GM21360 (cell line): ENCODE results near the gene RFFL.

Experiments
- ATAC-seq: cut with Tn5 transposase; IDR thresholded peaks from one replicate; pipeline ENCODE4 v1.9.1; 2021; ENCODE audit warnings: mild to moderate bottlenecking, moderate library complexity; ENCODE audit not compliant: unreplicated experiment

Gene RFFL

DNA sequence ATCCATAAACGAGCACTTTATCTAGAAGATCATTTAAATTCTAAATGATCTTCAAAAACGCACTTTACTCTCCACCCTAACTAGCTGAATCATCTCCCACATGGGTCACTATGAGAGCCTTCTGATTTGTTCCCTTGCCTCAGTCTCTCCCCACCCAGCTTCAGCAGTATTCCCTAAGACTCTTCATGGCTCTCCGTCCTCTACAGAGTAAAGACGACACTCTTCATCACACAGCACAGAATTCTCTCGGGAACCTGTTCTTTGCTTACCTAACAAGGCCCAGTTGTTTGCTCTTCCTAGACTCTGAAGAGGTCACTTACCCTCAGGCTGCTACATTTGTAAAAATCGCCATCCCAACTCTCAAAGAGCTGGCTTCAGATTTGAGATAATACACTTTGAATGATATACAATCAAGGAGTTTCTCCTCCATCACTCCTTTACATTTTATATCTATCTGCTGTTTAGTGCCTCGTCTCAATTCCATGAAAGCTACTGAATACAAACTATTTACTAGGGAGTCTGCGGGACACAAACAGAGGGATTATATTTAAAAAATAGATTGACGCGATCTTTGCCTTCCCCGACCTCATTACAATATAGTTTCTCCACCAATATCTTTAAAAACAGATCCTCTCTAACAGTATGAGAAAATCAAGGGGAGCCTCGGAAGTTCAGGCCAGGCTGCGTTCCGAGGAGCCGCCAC lies 83.7 kb downstream of the RFFL start:
- no peak for ATAC-seq

DNA sequence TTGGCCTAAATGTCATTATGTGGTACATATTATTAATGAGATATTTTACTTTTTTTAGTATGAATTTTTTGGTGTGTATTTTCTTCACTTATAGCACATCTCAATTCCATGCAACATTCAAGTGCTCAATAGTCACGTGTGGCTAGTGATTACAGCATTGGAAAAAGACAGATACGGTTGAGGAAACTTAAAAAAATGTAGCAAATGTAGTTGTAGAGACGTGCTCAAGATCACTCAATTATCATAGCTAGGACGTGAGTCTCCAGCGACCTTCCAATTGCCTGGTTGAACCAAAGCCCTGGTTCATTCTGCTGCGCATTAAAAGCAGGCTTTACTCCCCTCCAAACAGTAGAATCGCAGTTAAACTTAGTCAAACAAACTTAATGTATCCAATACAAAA lies 84.4 kb downstream of the RFFL start:
- no peak for ATAC-seq

DNA sequence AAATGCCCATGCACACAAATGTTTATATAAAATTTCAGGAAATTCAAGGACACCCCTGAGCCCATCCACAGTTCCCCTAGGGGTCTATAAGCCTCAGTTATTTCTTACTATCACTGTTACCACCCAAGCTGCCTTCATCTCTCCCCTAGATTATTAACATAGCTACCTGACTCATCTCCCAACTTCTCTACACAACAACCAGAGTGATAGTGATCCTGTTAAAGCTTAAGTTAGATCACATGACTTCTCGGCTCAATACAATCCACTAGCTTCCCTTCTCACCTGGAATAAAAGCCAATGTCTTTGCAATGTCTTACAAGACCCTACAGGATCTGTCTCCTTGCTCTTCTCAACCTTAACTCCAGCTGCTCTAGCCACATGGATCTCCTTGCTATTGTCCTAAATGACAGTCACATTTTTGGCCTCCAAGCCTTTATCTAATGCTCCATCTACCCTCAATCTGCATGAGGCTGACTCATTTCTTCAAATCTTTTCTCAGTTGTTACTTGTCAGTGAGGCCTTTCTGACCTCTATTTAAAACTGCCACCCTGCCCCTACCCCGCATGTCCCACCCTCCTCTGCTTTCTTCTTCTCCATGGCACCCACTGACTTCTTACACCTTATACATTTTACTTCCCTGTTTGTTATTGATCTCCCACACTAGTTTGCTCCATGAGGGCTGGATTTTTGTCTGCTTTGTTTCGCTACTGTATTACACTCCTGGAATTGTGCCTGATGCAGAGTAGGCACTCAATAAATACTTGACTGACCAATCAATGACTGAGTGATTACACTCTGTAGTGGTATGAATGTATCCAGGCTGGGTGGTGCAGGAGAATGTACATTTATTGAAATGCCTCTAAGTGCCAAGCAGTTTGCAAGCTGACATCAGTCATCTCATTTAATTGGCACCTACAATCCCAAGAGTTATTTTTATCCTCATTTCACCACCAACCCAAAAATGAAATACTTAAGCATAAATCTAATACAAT lies 88.4 kb downstream of the RFFL start:
- ATAC-seq, result no peak

DNA sequence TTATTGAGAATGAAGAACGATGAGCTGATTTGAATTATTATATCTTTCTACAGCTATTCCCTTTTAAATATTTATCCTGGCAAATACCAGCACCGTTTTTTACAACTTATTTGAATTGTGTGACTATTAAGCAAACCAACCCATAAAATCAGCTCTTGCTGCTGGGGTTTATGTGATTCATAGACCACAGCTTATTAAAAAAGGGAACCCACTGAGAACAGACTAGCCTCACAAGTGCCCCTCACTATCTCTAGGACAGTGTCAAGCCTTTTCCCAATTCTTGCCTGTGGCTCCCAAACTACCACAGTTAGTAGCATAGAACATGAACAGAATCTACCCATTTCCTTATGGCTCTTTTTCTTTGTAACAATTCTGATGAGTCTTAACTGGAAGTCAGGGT lies 89.3 kb downstream of the RFFL start:
- no peak for ATAC-seq

DNA sequence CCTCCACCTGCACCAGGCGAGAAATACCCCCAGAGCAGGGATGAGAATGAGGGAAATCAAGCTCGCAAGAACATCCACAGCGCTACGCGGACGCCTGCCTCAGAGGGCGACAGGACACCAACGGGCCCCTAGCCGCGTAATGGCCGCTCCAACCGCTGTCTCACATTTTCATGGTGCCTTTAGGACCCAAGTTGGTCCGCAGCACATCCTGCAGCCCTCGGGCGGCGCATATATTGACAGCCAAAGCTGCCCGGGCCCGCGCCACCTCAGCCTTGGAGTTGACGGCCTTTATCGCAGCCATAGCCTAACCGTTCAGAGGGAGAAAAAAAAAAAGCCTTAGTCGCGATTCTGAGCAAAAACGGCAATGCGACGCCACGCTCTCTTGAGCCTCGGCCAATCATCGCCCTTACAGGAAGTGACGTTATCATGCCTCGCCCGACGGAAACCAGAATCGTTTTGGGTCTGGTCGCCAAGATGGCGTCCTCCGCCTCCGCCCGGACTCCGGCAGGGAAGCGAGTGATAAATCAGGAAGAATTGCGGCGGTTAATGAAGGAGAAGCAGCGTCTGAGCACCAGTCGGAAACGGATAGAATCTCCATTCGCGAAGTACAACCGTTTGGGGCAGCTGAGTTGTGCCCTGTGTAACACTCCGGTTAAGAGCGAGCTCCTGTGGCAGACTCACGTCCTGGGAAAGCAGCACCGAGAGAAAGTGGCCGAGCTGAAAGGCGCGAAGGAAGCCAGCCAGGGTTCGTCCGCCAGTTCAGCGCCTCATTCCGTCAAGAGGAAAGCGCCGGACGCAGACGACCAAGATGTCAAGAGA lies 102.2 kb downstream of the RFFL start, which contains the start of the genes CCT6B and ZNF830:
CCT6B (minus strand) TSS at position 368 of the 819 bp plus-strand sequence; CDS start at position 301, 67 bp downstream.
ZNF830 (plus strand) TSS at position 448 of the 819 bp plus-strand sequence; CDS start at position 475, 27 bp downstream.
- ATAC-seq, result peak; percentile 89

DNA sequence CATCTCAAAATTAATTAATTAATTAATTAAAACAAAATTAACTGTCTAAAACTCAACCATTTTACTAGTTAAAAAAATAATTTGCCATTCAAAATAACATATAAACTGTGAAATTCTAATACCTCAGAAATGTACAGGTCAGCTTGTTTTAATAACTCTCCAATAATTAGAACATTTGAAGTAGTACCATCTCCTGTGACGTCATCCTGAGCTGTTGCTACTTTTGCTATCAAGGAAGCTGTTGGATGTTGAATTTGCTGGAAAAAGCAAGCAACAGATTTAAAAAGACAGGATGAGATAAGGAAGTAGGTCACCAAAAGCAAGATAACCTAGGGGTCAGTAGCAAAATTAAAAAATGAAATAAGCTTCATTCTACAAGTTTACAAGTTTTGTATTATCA lies 105.1 kb downstream of the RFFL start:
- no peak for ATAC-seq
